Measurements from ENCODE around the gene CDSN.

Gene CDSN

GRCh38 chr6:31144296-31144969 lies 24.2 kb upstream of the CDSN start:
- DNase-seq, result no peak

GRCh38 chr6:31143148-31143547 lies 22.9 kb upstream of the CDSN start:
- DNase-seq, result no peak

- DNase-seq, result no peak
These were observed 22.1 kb upstream of the CDSN start for GRCh38 chr6:31142361-31142761.

GRCh38 chr6:31140643-31141042 lies 20.4 kb upstream of the CDSN start:
- DNase-seq, result no peak

- DNase-seq, result no peak
These were observed 19.4 kb upstream of the CDSN start for GRCh38 chr6:31139599-31139998.

GRCh38 chr6:31138982-31139381 lies 18.7 kb upstream of the CDSN start, which contains the start of gene PSORS1C2:
PSORS1C2 (minus strand) TSS chr6:31139066; CDS start chr6:31139026, 40 bp downstream.
- DNase-seq, result no peak

GRCh38 chr6:31135710-31136109 lies 15.5 kb upstream of the CDSN start:
- no peak for DNase-seq

GRCh38 chr6:31132806-31133205 lies 12.6 kb upstream of the CDSN start:
- no peak for DNase-seq

GRCh38 chr6:31131595-31131994 lies 11.3 kb upstream of the CDSN start:
- DNase-seq, result no peak

- no peak for DNase-seq
These were observed 10.5 kb upstream of the CDSN start for GRCh38 chr6:31130751-31131150.

GRCh38 chr6:31129130-31129529 lies 8.9 kb upstream of the CDSN start:
- no peak for DNase-seq

- DNase-seq, result peak; percentile 27 to 76 (median 62)
These were observed 7.9 kb upstream of the CDSN start for GRCh38 chr6:31128093-31128676.

- DNase-seq, result no peak
These were observed 6.3 kb upstream of the CDSN start for GRCh38 chr6:31126396-31127175.

- DNase-seq, result no peak
These were observed 5.5 kb upstream of the CDSN start for GRCh38 chr6:31125586-31126363.

- DNase-seq, result no peak
These were observed 4.9 kb upstream of the CDSN start for GRCh38 chr6:31125162-31125561.

GRCh38 chr6:31122791-31123706 lies 2.8 kb upstream of the CDSN start:
- no peak for DNase-seq

- no peak for DNase-seq
These were observed 1.0 kb upstream of the CDSN start for GRCh38 chr6:31121131-31121790.

- no peak for DNase-seq
These were observed 2.1 kb downstream of the CDSN start for GRCh38 chr6:31118178-31118577.

GRCh38 chr6:31116661-31117385 lies 3.4 kb downstream of the CDSN start:
- DNase-seq, result no peak

GRCh38 chr6:31115941-31116560 lies 4.2 kb downstream of the CDSN start:
- DNase-seq, result no peak

All from stimulated activated naive CD4-positive, alpha-beta T cell (primary cell).